ENCODE data around the gene MDM1. TPM values are rescaled to one million over a fixed set of nuclear protein-coding genes. Genes with fewer than 3 reads are reported as not detected.

The MDM1 gene
- polyA plus RNA-seq, 4 donors, result 2.9 to 12.8 (median 4.6) TPM

- H3K36me3 ChIP-seq (ENCODE audit: control insufficient read depth in 3 of 3, insufficient read depth in 2 of 3, low read depth in 1 of 3, low read length in 3 of 3), result no peaks in the 10 kb centered on the region
- H3K27ac ChIP-seq (ENCODE audit: low read depth in 1 of 3, low read length in 2 of 3), result no peak overlapping the region
- no peaks in the 10 kb centered on the region for H3K27me3 ChIP-seq (ENCODE audit: control insufficient read depth in 3 of 3, insufficient read depth in 3 of 3, low read length in 3 of 3)
- H3K9me3 ChIP-seq (ENCODE audit: control insufficient read depth in 2 of 2, insufficient read depth in 1 of 2, low read depth in 1 of 2, low read length in 1 of 2), result no peaks in the 10 kb centered on the region
- no peak for DNase-seq
- WGBS, 3 donors, result 88 to 92% (median 90%) methylated on average over 3 of the region's 3 CpGs
- no peak overlapping the region for H3K4me3 ChIP-seq (ENCODE audit: low read depth in 1 of 3, low read length in 3 of 3)
- no peaks in the 10 kb centered on the region for H3K4me1 ChIP-seq (ENCODE audit: control insufficient read depth in 3 of 3, insufficient read depth in 2 of 3, low read depth in 1 of 3, low read length in 2 of 3)
- FAIRE-seq, result no peak
These were observed 61.8 kb downstream of the MDM1 start for GRCh38 chr12:68270358-68270757.

- no peak for FAIRE-seq
- no peaks in the 10 kb centered on the region for H3K4me1 ChIP-seq (ENCODE audit: control insufficient read depth in 3 of 3, insufficient read depth in 2 of 3, low read depth in 1 of 3, low read length in 2 of 3)
- H3K4me3 ChIP-seq (ENCODE audit: low read depth in 1 of 3, low read length in 3 of 3), result no peak overlapping the region
- no peaks in the 10 kb centered on the region for H3K36me3 ChIP-seq (ENCODE audit: control insufficient read depth in 3 of 3, insufficient read depth in 2 of 3, low read depth in 1 of 3, low read length in 3 of 3)
- no peak for DNase-seq
- H3K9me3 ChIP-seq (ENCODE audit: control insufficient read depth in 2 of 2, insufficient read depth in 1 of 2, low read depth in 1 of 2, low read length in 1 of 2), result no peaks in the 10 kb centered on the region
- no peak overlapping the region for H3K27ac ChIP-seq (ENCODE audit: low read depth in 1 of 3, low read length in 2 of 3)
- 83 to 88% (median 87%) methylated on average over 2 of the region's 2 CpGs for WGBS, 3 donors
- H3K27me3 ChIP-seq (ENCODE audit: control insufficient read depth in 3 of 3, insufficient read depth in 3 of 3, low read length in 3 of 3), result no peaks in the 10 kb centered on the region
These were observed 62.4 kb downstream of the MDM1 start for GRCh38 chr12:68269779-68270178.

GRCh38 chr12:68268967-68269366 is 63.2 kb downstream of the MDM1 start:
- Histone ChIP-seq H3K9me3 (ENCODE audit: control insufficient read depth in 2 of 2, insufficient read depth in 1 of 2, low read depth in 1 of 2, low read length in 1 of 2) (no peaks in the 10 kb centered on the region), H3K27ac (ENCODE audit: low read depth in 1 of 3, low read length in 2 of 3) (no peak overlapping the region), H3K27me3 (ENCODE audit: control insufficient read depth in 3 of 3, insufficient read depth in 3 of 3, low read length in 3 of 3) (no peaks in the 10 kb centered on the region), H3K4me1 (ENCODE audit: control insufficient read depth in 3 of 3, insufficient read depth in 2 of 3, low read depth in 1 of 3, low read length in 2 of 3) (no peaks in the 10 kb centered on the region), H3K4me3 (ENCODE audit: low read depth in 1 of 3, low read length in 3 of 3) (no peak overlapping the region), H3K36me3 (ENCODE audit: control insufficient read depth in 3 of 3, insufficient read depth in 2 of 3, low read depth in 1 of 3, low read length in 3 of 3) (no peaks in the 10 kb centered on the region)
- FAIRE-seq (no peak), DNase-seq (no peak)

DNA sequence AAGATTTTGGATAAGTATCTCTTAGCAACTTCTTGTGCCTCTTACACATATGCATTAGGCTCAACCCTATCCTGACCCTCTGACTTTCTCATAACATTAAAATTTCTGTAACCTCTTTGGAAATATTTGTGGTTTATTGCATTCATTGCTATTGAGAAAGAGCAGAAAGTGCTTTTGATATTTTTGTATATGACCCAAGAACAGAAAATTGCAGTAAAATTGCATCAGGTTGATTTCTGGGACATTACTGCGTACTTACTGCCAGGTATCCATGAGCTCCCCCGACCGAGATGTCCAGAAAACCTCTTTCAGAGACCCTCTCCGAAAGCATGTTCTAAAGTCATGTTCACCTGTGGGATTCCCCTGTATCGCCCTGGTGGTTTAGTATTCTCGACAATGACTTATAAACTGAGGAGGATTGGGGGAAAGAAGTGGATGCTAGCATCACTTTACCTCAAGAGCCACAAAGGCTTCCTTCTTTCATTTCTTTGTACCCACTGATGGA is 64.2 kb downstream of the MDM1 start:
- FAIRE-seq (no peak), DNase-seq (no peak)
- H3K27me3 ChIP-seq (ENCODE audit: control insufficient read depth in 3 of 3, insufficient read depth in 3 of 3, low read length in 3 of 3), result no peaks in the 10 kb centered on the region
- no peaks in the 10 kb centered on the region for H3K9me3 ChIP-seq (ENCODE audit: control insufficient read depth in 2 of 2, insufficient read depth in 1 of 2, low read depth in 1 of 2, low read length in 1 of 2)
- no peak overlapping the region for H3K27ac ChIP-seq (ENCODE audit: low read depth in 1 of 3, low read length in 2 of 3)
- no peak overlapping the region for H3K4me3 ChIP-seq (ENCODE audit: low read depth in 1 of 3, low read length in 3 of 3)
- WGBS, 3 donors, result 76 to 81% (median 81%) methylated on average over 6 of the region's 6 CpGs
- H3K36me3 ChIP-seq (ENCODE audit: control insufficient read depth in 3 of 3, insufficient read depth in 2 of 3, low read depth in 1 of 3, low read length in 3 of 3), result no peaks in the 10 kb centered on the region
- H3K4me1 ChIP-seq (ENCODE audit: control insufficient read depth in 3 of 3, insufficient read depth in 2 of 3, low read depth in 1 of 3, low read length in 2 of 3), result no peaks in the 10 kb centered on the region

- no peak for FAIRE-seq
- 83 to 92% (median 87%) methylated on average over 2 of the region's 2 CpGs for WGBS, 3 donors
- no peaks in the 10 kb centered on the region for H3K27me3 ChIP-seq (ENCODE audit: control insufficient read depth in 3 of 3, insufficient read depth in 3 of 3, low read length in 3 of 3)
- H3K4me3 ChIP-seq (ENCODE audit: low read depth in 1 of 3, low read length in 3 of 3), result no peak overlapping the region
- no peaks in the 10 kb centered on the region for H3K9me3 ChIP-seq (ENCODE audit: control insufficient read depth in 2 of 2, insufficient read depth in 1 of 2, low read depth in 1 of 2, low read length in 1 of 2)
- no peaks in the 10 kb centered on the region for H3K4me1 ChIP-seq (ENCODE audit: control insufficient read depth in 3 of 3, insufficient read depth in 2 of 3, low read depth in 1 of 3, low read length in 2 of 3)
- H3K36me3 ChIP-seq (ENCODE audit: control insufficient read depth in 3 of 3, insufficient read depth in 2 of 3, low read depth in 1 of 3, low read length in 3 of 3), result no peaks in the 10 kb centered on the region
- DNase-seq, result no peak
- H3K27ac ChIP-seq (ENCODE audit: low read depth in 1 of 3, low read length in 2 of 3), result no peak overlapping the region
These were observed 67.3 kb downstream of the MDM1 start for GRCh38 chr12:68264857-68265256.

DNA sequence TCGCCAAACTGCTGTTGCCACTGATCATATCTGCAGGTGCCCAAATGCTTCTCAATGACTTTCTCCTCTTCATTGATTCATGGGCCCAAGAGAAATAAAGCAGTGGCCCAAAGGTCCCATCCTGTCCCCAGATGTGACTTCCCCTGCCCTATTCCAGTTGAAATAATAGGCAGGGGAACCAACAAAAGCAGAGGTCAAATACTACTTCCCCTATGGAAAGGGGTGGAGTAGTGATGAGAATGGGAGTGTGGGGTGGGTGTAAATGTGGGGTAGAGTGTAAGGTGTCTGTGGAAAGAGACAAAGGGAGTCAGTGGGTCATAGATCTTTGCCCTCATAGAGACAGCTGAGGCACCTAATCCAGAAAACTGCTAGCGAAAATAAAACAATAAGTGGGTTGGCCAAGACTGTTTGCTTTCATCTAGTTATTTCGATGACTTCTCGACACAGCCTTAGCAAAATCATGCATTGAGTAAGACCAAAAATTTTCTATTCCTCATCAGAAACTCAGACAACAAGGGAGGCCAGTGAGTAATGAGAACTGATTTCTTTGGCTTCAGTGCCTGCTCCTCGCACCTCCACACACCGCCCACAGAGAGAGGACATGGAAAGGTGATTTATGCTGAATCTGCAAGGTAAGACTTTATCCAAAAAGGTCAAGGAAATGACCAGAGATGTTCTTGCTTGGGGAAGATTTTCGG is 67.9 kb downstream of the MDM1 start:
- Histone ChIP-seq H3K9me3 (ENCODE audit: control insufficient read depth in 2 of 2, insufficient read depth in 1 of 2, low read depth in 1 of 2, low read length in 1 of 2) (no peaks in the 10 kb centered on the region), H3K4me1 (ENCODE audit: control insufficient read depth in 3 of 3, insufficient read depth in 2 of 3, low read depth in 1 of 3, low read length in 2 of 3) (no peaks in the 10 kb centered on the region), H3K27ac (ENCODE audit: low read depth in 1 of 3, low read length in 2 of 3) (no peak overlapping the region), H3K36me3 (ENCODE audit: control insufficient read depth in 3 of 3, insufficient read depth in 2 of 3, low read depth in 1 of 3, low read length in 3 of 3) (no peaks in the 10 kb centered on the region), H3K27me3 (ENCODE audit: control insufficient read depth in 3 of 3, insufficient read depth in 3 of 3, low read length in 3 of 3) (no peaks in the 10 kb centered on the region), H3K4me3 (ENCODE audit: low read depth in 1 of 3, low read length in 3 of 3) (no peak overlapping the region)
- DNase-seq (no peak), FAIRE-seq (no peak)
- WGBS, 3 donors, result 86 to 87% (median 87%) methylated on average over 7 of the region's 7 CpGs

DNA sequence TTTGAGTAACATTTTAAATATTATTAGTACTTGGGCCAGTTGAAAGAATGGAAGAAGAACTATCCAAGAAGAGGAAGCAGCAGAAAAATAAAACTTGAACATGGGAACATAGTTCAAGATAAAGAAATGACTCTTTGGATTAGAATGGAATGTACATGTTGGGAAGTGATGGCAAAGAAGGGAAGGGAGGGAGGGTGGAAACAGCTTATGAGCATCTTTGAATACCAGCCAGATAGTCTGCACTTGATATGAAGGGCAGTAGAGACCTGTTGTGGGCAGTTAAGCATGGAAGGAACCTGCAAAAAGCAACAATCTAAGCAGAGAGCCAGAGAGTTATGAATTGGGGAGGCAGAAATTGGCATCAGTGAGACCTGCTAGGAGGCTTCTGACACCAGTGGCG is 68.8 kb downstream of the MDM1 start:
- Histone ChIP-seq H3K9me3 (ENCODE audit: control insufficient read depth in 2 of 2, insufficient read depth in 1 of 2, low read depth in 1 of 2, low read length in 1 of 2) (no peaks in the 10 kb centered on the region), H3K36me3 (ENCODE audit: control insufficient read depth in 3 of 3, insufficient read depth in 2 of 3, low read depth in 1 of 3, low read length in 3 of 3) (no peaks in the 10 kb centered on the region), H3K4me1 (ENCODE audit: control insufficient read depth in 3 of 3, insufficient read depth in 2 of 3, low read depth in 1 of 3, low read length in 2 of 3) (no peaks in the 10 kb centered on the region), H3K4me3 (ENCODE audit: low read depth in 1 of 3, low read length in 3 of 3) (no peak overlapping the region), H3K27ac (ENCODE audit: low read depth in 1 of 3, low read length in 2 of 3) (no peak overlapping the region), H3K27me3 (ENCODE audit: control insufficient read depth in 3 of 3, insufficient read depth in 3 of 3, low read length in 3 of 3) (no peaks in the 10 kb centered on the region)
- WGBS, 3 donors, result 74 to 92% (median 84%) methylated on average over 1 of the region's 1 CpG
- no peak for DNase-seq
- FAIRE-seq, result no peak

GRCh38 chr12:68261896-68262295 is 70.3 kb downstream of the MDM1 start:
- DNase-seq, result no peak
- no peak for FAIRE-seq
- no peaks in the 10 kb centered on the region for H3K36me3 ChIP-seq (ENCODE audit: control insufficient read depth in 3 of 3, insufficient read depth in 2 of 3, low read depth in 1 of 3, low read length in 3 of 3)

GRCh38 chr12:68260153-68260552 is 72.0 kb downstream of the MDM1 start:
- no peak overlapping the region for H3K4me3 ChIP-seq (ENCODE audit: low read depth in 1 of 3, low read length in 3 of 3)
- no peaks in the 10 kb centered on the region for H3K36me3 ChIP-seq (ENCODE audit: control insufficient read depth in 3 of 3, insufficient read depth in 2 of 3, low read depth in 1 of 3, low read length in 3 of 3)
- no peak overlapping the region for H3K27ac ChIP-seq (ENCODE audit: low read depth in 1 of 3, low read length in 2 of 3)
- 71 to 82% (median 75%) methylated on average over 3 of the region's 3 CpGs for WGBS, 3 donors
- H3K4me1 ChIP-seq (ENCODE audit: control insufficient read depth in 3 of 3, insufficient read depth in 2 of 3, low read depth in 1 of 3, low read length in 2 of 3), result no peaks in the 10 kb centered on the region
- no peaks in the 10 kb centered on the region for H3K27me3 ChIP-seq (ENCODE audit: control insufficient read depth in 3 of 3, insufficient read depth in 3 of 3, low read length in 3 of 3)
- H3K9me3 ChIP-seq (ENCODE audit: control insufficient read depth in 2 of 2, insufficient read depth in 1 of 2, low read depth in 1 of 2, low read length in 1 of 2), result no peaks in the 10 kb centered on the region
- no peak for FAIRE-seq
- DNase-seq, result no peak

More at GRCh38 chr12:68261896-68262295, 70.3 kb downstream of the MDM1 start:
- Histone ChIP-seq H3K27ac (ENCODE audit: low read depth in 1 of 3, low read length in 2 of 3) (no peak overlapping the region), H3K9me3 (ENCODE audit: control insufficient read depth in 2 of 2, insufficient read depth in 1 of 2, low read depth in 1 of 2, low read length in 1 of 2) (no peaks in the 10 kb centered on the region), H3K4me3 (ENCODE audit: low read depth in 1 of 3, low read length in 3 of 3) (no peak overlapping the region), H3K27me3 (ENCODE audit: control insufficient read depth in 3 of 3, insufficient read depth in 3 of 3, low read length in 3 of 3) (no peaks in the 10 kb centered on the region), H3K4me1 (ENCODE audit: control insufficient read depth in 3 of 3, insufficient read depth in 2 of 3, low read depth in 1 of 3, low read length in 2 of 3) (no peaks in the 10 kb centered on the region)

Data from small intestine (tissue), 7 donors.